Chondrocyte (in vitro differentiated cells): ENCODE measurements around the gene CILP. TPM values are rescaled to one million over a fixed set of nuclear protein-coding genes. Genes with fewer than 3 reads are reported as not detected.
"Not testable (repeated sequence)": the region's sequence is repeated elsewhere in the genome, so short reads cannot be mapped to it uniquely, and the experiment has no call there.

Experiments used
- DNase-seq: peaks from one replicate; pipeline ENCODE4 v3.0.0; 2021; ENCODE audit warnings: mixed read lengths, low spot score
- H3K27ac Mint-ChIP-seq: one replicate; pipeline ENCODE4 v1.8.0; 2021; ENCODE audit warnings: mild to moderate bottlenecking, moderate library complexity, mixed read lengths; ENCODE audit not compliant: unreplicated experiment
- H3K27me3 Mint-ChIP-seq: 2 replicates; pipeline ENCODE4 v1.8.0; 2021; ENCODE audit warnings: low read depth, mixed read lengths
- H3K36me3 Mint-ChIP-seq: 2 replicates; pipeline ENCODE4 v1.8.0; 2021; ENCODE audit warnings: low read depth, mixed read lengths
- H3K4me1 Mint-ChIP-seq: 2 replicates; pipeline ENCODE4 v1.8.0; 2021; ENCODE audit warnings: low read depth, mild to moderate bottlenecking, mixed read lengths
- H3K4me3 Mint-ChIP-seq: one replicate; pipeline ENCODE4 v1.8.0; 2021; ENCODE audit warnings: mild to moderate bottlenecking, moderate library complexity, mixed read lengths; ENCODE audit not compliant: unreplicated experiment
- H3K9me3 Mint-ChIP-seq: 2 replicates; pipeline ENCODE4 v1.8.0; 2021; ENCODE audit warnings: low read depth, mixed read lengths
- total RNA-seq: library from RNA; stranded (reverse); gene quantifications from 3 replicates; pipeline ENCODE4 v1.2.1, GENCODE V29; 2021
- TF ChIP-seq, protein P1 (sequence below): fragments of 200-600 bp; sonication (generic); IDR thresholded peaks from 2 replicates; pipeline ENCODE4 v1.5.0; 2021; ENCODE audit warnings: antibody characterized with exemption, mild to moderate bottlenecking, moderate library complexity

CILP gene
- total RNA-seq, 1 donor from 2014 or later, result 0.22 TPM

DNA sequence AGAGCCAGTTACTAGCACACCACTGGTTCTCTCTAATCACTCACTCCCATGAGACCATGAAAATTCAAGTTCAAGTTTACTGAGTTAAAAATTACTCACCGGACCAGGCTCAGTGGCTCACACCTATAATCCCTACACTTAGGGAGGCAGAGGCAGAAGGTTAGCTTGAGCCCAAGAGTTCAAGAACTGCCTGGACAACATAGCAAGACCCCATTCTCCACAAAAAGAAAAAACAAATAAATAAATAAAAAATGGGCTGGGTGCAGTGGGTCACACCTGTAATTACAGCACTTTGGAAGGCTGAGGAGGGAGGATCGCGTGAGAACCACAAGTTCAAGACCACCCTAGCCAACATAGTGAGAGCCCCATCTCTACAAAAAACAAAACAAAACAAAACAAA lies 21.2 kb upstream of the CILP start:
- H3K9me3 Mint-ChIP-seq, result no peaks in the 10 kb centered on the region
- no peaks in the 10 kb centered on the region for H3K36me3 Mint-ChIP-seq
- H3K4me3 Mint-ChIP-seq, result no peak overlapping the region
- no peaks in the 10 kb centered on the region for H3K27me3 Mint-ChIP-seq
- H3K4me1 Mint-ChIP-seq, result peaks cover 4% of the 10 kb centered on the region
- no peak overlapping the region for H3K27ac Mint-ChIP-seq
- TF ChIP-seq, protein P1, sequence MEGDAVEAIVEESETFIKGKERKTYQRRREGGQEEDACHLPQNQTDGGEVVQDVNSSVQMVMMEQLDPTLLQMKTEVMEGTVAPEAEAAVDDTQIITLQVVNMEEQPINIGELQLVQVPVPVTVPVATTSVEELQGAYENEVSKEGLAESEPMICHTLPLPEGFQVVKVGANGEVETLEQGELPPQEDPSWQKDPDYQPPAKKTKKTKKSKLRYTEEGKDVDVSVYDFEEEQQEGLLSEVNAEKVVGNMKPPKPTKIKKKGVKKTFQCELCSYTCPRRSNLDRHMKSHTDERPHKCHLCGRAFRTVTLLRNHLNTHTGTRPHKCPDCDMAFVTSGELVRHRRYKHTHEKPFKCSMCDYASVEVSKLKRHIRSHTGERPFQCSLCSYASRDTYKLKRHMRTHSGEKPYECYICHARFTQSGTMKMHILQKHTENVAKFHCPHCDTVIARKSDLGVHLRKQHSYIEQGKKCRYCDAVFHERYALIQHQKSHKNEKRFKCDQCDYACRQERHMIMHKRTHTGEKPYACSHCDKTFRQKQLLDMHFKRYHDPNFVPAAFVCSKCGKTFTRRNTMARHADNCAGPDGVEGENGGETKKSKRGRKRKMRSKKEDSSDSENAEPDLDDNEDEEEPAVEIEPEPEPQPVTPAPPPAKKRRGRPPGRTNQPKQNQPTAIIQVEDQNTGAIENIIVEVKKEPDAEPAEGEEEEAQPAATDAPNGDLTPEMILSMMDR, result no peak
- no peak for DNase-seq

DNA sequence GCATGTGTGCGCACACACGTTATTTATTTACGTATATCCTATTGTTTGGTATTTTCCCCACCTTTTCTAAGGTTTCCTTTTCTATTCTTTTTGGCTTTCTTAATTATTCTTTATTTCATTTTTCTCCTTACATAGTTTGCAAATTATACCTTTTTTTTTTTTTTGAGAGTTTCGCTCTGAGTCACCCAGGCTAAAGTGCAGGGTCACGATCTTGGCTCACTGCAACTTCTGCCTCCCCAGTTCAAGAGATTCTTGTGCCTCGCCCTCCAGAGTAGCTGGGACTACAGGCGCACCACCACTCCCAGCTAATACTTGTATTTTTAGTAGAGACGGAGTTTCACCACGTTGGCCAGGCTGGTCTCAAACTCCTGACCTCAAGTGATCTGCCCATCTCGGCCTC lies 20.0 kb upstream of the CILP start:
- H3K9me3 Mint-ChIP-seq, result no peaks in the 10 kb centered on the region
- H3K36me3 Mint-ChIP-seq, result no peaks in the 10 kb centered on the region
- DNase-seq, result no peak
- no peak overlapping the region for H3K27ac Mint-ChIP-seq
- H3K4me3 Mint-ChIP-seq, result no peak overlapping the region
- H3K4me1 Mint-ChIP-seq, result no peaks in the 10 kb centered on the region
- no peaks in the 10 kb centered on the region for H3K27me3 Mint-ChIP-seq
- TF ChIP-seq, protein P1, result no peak

DNA sequence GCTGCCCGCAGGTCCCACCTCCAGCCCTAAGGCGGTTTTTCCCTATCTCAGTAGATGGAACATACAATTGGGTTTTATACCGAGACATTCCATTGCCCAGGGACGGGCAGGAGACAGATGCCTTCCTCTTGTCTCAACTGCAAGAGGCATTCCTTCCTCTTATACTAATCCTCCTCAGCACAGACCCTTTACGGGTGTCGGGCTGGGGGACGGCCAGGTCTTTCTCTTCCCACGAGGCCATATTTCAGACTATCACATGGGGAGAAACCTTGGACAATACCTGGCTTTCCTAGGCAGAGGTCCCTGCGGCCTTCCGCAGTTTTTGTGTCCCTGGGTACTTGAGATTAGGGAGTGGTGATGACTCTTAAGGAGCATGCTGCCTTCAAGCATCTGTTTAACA lies 15.6 kb upstream of the CILP start:
- H3K27me3 Mint-ChIP-seq, H3K9me3 Mint-ChIP-seq, H3K4me1 Mint-ChIP-seq, H3K4me3 Mint-ChIP-seq, H3K27ac Mint-ChIP-seq, DNase-seq, H3K36me3 Mint-ChIP-seq: not testable (repeated sequence)

DNA sequence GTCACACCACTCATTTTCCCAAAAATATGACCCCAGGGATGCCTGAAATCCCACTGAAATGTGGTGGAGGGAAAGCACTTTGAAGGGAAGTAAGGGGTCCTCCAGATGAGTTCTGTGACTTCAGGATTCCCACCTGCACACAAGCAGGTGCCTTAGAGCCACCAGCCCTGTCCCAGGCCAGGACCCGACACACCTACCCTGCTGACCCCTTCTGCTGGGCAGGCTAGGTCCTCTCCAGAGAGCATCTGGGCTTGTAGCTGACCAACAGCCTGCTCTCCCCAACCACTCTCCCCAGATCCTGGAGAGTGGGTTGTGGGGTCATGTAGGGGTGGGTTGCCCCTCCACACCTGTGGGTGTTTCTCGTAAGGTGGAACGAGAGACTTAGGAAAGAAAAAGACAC lies 14.9 kb upstream of the CILP start:
- H3K27ac Mint-ChIP-seq, result no peak overlapping the region
- H3K4me3 Mint-ChIP-seq, result no peak overlapping the region
- no peaks in the 10 kb centered on the region for H3K9me3 Mint-ChIP-seq
- H3K27me3 Mint-ChIP-seq, result peaks cover 3% of the 10 kb centered on the region
- no peaks in the 10 kb centered on the region for H3K36me3 Mint-ChIP-seq
- no peak for DNase-seq
- TF ChIP-seq, protein P1, result no peak
- no peaks in the 10 kb centered on the region for H3K4me1 Mint-ChIP-seq

DNA sequence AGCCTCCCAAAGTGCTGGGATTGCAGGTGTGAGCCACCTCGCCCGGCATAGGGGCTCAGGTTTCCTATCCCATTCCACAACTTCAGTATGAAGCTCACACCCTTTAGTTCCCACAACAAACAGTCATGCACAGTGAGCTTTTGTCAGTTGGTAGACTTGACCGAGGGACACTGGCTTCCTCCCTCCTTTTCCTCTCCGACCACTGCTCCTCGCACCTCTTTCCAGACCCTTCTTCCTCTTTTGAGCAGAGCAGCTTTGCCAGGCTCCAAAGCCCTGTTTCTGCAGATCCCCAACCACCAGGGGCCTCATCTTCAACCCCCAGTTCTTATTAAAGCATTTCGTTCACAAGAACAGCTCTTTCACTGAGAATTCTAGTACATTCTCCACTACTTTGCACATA lies 12.7 kb upstream of the CILP start:
- H3K9me3 Mint-ChIP-seq, result no peaks in the 10 kb centered on the region
- H3K27me3 Mint-ChIP-seq, result peaks cover 3% of the 10 kb centered on the region
- no peaks in the 10 kb centered on the region for H3K4me1 Mint-ChIP-seq
- no peak for DNase-seq
- H3K36me3 Mint-ChIP-seq, result no peaks in the 10 kb centered on the region
- TF ChIP-seq, protein P1, result no peak
- H3K27ac Mint-ChIP-seq, result no peak overlapping the region
- no peak overlapping the region for H3K4me3 Mint-ChIP-seq

DNA sequence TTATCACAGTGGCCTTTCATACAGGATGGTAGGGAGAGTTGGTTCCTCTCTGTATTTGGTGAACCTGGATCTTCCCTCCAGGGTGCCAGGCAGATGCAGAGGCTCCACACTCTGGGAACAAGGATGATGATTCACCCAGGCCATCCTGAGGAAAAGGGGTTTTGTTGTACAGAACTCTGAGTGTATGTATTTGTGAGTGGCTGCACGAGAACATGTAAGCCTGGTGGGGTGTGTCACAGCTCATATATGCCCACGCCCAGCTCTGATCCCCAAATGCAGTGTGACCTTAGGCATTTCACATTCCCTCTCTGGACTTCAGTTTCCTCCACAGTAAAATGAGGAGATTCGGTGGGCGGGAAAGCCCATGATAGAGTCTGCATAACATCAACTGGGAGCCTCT lies 11.6 kb upstream of the CILP start:
- peaks cover 3% of the 10 kb centered on the region for H3K27me3 Mint-ChIP-seq

More for the DNA sequence above, 11.6 kb upstream of the CILP start:
- TF ChIP-seq, protein P1, result no peak
- Mint-ChIP-seq H3K9me3 (no peaks in the 10 kb centered on the region), H3K4me1 (no peaks in the 10 kb centered on the region), H3K4me3 (no peak overlapping the region), H3K27ac (no peak overlapping the region), H3K36me3 (no peaks in the 10 kb centered on the region)
- no peak for DNase-seq
